GM19238 (cell line): Measurements from ENCODE around the gene LIF.
A peak's percentile ranks its signal among the peaks of the same experiment; 100 is the strongest.
"Not testable (repeated sequence)": the region's sequence is repeated elsewhere in the genome, so short reads cannot be mapped to it uniquely, and the experiment has no call there.

Source experiments
- DNase-seq: peaks from one replicate; pipeline ENCODE4 v3.0.0; 2011; ENCODE audit warnings: low spot score; ENCODE audit not compliant: insufficient read length

Gene LIF

GRCh38 chr22:30210235-30210909, 36.2 kb downstream of the LIF start:
- no peak for DNase-seq

- DNase-seq, result no peak
These were observed 36.9 kb downstream of the LIF start for GRCh38 chr22:30209642-30210041.

DNA sequence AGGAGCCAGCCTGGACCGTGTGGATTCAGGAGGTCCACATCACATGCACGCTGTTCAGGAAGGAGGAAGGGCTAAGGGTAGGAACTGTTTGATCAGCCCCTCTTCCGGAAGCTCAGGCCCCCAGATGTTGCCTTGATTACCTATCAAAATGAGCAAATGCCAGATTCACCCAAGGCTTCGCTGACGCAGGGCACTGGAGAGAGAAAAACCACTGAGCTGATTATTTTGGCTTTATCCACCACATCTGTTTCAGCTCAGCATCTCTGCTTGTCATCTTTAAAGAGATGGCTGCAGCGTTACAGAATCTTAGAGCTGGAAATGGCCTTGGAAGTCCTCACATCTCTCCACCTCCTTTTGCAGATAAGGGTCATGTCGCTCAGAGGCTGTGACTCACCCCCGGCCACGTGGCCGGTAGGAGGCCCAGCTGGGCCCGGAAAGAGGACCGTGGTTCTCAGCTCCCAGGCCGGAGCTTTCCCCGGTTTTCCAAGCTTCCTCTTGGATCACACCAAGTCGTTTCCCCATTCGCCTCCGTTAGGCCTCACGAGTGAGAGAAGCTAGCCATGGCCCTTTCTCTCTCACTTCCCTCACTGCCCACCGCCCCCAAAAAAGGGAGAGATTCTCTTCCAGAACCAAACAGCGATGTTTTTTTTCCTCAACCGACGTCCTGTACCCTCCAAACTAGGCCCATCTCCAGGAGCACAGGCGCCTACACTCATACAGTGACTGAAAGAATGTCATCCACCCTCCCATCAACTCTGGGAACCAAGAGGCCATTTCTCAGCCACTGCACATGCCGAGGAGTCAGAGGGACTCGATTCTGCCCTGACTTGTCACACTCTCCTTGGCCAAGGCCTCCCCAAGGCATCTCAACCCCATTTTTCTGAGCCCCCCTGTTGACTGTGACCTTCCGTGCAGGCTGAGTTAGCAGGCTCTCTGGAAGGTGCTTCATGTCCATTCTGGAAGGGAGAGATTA, 37.6 kb downstream of the LIF start:
- DNase-seq, result no peak

DNA sequence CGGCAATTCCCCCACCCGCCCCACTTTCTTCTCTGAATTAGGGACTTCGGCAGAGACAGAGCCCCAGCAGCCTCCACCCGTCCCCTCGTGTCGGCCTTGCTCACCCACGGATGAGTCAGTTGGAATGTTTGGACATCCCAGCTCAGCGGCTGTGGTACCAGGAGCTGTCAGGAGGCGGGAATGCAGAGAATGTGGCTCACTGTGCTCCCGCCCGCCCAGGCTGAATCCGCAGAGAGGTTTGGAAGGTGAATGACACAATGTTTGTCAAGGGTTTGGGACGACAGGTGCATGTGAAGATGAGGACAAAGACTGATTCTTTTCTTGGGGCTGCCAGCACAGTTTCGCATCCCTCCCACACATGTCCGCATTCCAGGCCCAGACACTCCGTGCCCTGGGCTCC, 39.6 kb downstream of the LIF start:
- no peak for DNase-seq

GRCh38 chr22:30205281-30206115, 41.1 kb downstream of the LIF start:
- no peak for DNase-seq

DNA sequence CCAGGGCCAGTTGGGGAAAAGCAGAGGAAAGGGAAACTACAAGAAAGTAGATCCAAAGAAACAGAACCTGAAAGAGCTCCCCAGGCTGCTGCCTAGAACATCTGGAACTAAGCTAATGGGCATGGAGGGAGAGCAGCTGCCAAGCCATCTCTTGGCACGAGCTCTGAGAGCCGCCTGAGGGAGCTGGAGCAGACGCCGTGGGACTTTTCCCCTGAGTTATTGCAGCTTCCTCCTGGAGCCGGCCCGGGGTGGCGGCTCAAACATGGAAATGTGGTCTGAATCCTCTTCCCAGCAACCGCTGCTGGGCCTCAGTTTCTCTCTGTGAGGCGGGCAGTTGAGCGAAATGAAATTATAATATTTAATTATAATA, 41.8 kb downstream of the LIF start:
- no peak for DNase-seq

GRCh38 chr22:30204015-30204741, 42.4 kb downstream of the LIF start:
- DNase-seq, result no peak

GRCh38 chr22:30202531-30203006, 44.0 kb downstream of the LIF start:
- DNase-seq, result no peak

DNA sequence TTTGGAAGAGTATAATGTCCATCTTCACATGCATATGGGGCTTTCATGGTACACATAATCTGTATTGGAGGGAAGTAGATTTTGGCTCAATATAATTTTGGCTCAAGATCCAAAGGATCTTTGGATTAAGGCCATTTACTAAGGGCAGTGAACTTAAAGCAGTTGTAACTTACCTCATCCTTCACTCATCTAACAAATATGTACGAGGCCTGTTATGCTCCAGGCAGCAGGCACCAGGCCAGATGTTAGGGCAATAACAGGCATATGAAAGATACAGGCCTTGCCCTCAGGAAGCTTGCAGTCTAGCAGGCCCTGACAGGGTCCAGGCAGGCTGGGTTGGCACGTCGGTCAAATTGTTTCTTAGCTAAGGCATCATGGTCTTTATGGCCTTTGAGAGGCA, 44.6 kb downstream of the LIF start:
- DNase-seq, result no peak

GRCh38 chr22:30200905-30201304, 45.7 kb downstream of the LIF start:
- DNase-seq, result not testable (repeated sequence)

GRCh38 chr22:30198921-30199320, 47.6 kb downstream of the LIF start:
- DNase-seq, result no peak

- DNase-seq, result no peak
These were observed 48.3 kb downstream of the LIF start for GRCh38 chr22:30198152-30198825.

DNA sequence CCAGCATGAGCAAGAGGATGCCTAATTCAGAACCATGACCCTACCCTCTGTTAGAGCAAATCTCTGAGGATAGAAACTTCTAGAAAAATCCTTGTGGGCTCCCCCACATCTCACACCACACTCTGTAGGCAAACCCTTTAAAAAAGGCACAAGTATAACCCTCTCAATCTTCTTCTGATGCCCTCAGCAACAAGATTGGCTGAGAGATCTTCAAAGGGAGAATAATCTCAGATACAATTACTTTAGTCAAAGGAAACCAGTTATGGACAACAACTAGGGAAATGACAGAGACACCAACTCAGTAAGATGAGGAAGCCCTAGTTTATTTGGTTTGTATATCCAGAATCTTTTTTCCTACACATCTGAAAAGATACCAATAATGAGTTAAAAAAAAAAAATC, 49.2 kb downstream of the LIF start:
- no peak for DNase-seq

DNA sequence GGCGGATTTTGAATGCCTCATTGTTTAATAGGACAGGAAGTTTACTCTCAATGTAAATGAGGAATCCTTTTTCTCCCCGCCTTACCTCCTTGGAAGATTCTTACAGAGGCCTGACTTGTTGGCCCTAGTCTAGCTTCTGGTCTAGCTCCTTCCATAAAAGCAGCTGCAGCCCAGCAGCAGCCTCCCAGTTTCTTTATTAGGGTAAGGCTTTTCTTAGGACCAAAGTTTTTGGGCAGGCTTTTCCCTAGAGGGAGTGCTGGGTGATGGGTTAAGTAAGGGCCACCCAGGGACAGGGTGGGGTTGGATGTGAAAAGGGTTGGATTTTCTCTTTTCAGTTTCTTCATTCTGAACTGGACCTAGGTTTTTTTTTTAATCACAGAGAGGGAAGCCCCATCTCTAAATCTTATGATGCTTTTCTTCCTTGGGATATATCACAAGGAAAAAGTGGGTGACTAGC, 49.7 kb downstream of the LIF start:
- DNase-seq, result no peak

- DNase-seq, result peak; percentile 32
These were observed 50.2 kb downstream of the LIF start for GRCh38 chr22:30196141-30196879.

DNA sequence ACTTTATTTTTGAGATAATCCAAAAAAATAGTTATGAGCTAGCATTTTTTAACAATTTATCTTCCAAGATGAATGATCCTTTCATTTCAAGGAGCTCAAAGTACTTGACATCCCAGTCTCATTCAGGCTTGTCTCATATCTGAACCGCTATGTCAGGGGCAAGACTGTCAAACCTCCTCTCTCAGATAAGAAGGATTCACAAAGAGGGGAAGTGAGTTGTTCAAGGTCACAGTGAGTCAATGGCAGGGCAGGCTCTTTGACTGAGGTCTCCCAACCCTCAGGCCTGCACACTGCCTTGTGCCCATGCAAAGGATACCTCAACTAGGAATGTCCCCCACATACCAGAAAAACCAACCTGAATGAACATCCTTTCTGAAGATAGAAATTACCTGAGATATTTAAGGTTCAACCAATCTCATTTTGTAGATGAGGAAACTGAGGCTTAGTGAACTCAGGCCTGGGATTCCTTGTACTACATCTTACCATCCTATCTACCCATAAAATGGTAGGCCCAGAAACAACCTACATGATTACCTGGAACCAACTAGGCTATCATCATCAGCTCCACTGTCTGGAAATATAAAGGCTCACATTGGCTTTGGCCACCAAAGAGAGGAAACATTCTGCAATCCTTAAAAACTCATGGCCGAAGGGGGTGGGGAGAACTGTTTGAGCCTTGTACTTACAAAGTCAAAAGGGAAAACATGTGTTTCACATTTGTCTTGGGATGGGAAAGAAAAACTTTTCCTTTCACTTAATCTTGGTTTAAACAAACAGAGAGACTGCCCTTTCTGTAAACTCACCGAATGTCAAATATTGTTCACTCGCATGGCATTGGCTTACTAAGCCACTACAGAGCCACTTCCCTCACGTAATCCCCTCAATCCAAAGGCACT, 51.1 kb downstream of the LIF start:
- DNase-seq, result no peak

GRCh38 chr22:30193031-30193775, 53.4 kb downstream of the LIF start:
- DNase-seq, result no peak

- no peak for DNase-seq
These were observed 54.1 kb downstream of the LIF start for GRCh38 chr22:30192427-30192826.
